Kidney epithelial cell (primary cell): Measurements from ENCODE around the gene CMYA5. TPM values are rescaled to one million over a fixed set of nuclear protein-coding genes. Genes with fewer than 3 reads are reported as not detected.

ENCODE experiments used
- DNase-seq: peaks from one replicate; pipeline ENCODE4 v3.0.0-alpha.2; 2010; ENCODE audit warnings: low read depth
- H3K27me3 ChIP-seq: 2 replicates; pipeline ENCODE4 v1.6.0; 2011; ENCODE audit warnings: low read length; ENCODE audit not compliant: control insufficient read depth, insufficient read depth
- H3K36me3 ChIP-seq: 2 replicates; pipeline ENCODE4 v1.5.1; 2011; ENCODE audit warnings: low read length; ENCODE audit not compliant: control insufficient read depth, insufficient read depth
- H3K4me3 ChIP-seq: 2 replicates; pipeline ENCODE4 v1.5.1; 2011; ENCODE audit warnings: low read depth, mild to moderate bottlenecking, control low read depth, low read length
- total RNA-seq: library from RNA; depleted of rRNA; stranded (reverse); fragments of >200 nt; gene quantifications from 2 replicates; pipeline ENCODE4 v1.2.3, GENCODE V29; 2015
- TF ChIP-seq, protein P1 (sequence below): IDR thresholded peaks from 2 replicates; pipeline ENCODE4 v1.5.1; 2011; ENCODE audit warnings: mild to moderate bottlenecking, moderate library complexity, low read length, control low read depth, inconsistent platforms; ENCODE audit not compliant: insufficient read depth, poor library complexity, severe bottlenecking

CMYA5 gene
- total RNA-seq, 1 donor from 2014 or later: 0.96 TPM

DNA sequence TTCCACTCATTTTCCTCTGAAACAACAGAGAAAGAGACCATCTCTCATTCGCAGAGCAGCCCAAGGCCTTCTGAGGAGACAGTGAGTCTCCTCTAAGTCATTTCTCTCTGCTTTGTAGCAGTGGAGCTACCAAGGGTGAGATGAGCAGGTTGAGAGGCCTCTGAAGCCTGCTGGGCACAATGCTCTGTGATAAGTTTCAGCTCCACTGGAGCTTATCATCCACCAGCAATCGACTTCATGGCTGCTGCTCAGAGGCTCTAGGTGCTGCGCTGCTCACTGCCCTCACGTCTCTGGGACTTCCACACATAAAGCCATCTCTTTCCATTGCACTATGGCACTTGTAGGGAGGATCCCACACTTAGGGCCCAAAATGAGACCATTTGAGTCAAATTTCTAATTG, 96.3 kb downstream of the CMYA5 start:
- no peak for DNase-seq
- H3K27me3 ChIP-seq: no peaks in the 10 kb centered on the region
- no peaks in the 10 kb centered on the region for H3K36me3 ChIP-seq
- TF ChIP-seq, protein P1, sequence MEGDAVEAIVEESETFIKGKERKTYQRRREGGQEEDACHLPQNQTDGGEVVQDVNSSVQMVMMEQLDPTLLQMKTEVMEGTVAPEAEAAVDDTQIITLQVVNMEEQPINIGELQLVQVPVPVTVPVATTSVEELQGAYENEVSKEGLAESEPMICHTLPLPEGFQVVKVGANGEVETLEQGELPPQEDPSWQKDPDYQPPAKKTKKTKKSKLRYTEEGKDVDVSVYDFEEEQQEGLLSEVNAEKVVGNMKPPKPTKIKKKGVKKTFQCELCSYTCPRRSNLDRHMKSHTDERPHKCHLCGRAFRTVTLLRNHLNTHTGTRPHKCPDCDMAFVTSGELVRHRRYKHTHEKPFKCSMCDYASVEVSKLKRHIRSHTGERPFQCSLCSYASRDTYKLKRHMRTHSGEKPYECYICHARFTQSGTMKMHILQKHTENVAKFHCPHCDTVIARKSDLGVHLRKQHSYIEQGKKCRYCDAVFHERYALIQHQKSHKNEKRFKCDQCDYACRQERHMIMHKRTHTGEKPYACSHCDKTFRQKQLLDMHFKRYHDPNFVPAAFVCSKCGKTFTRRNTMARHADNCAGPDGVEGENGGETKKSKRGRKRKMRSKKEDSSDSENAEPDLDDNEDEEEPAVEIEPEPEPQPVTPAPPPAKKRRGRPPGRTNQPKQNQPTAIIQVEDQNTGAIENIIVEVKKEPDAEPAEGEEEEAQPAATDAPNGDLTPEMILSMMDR: no peak
- H3K4me3 ChIP-seq: no peak overlapping the region

DNA sequence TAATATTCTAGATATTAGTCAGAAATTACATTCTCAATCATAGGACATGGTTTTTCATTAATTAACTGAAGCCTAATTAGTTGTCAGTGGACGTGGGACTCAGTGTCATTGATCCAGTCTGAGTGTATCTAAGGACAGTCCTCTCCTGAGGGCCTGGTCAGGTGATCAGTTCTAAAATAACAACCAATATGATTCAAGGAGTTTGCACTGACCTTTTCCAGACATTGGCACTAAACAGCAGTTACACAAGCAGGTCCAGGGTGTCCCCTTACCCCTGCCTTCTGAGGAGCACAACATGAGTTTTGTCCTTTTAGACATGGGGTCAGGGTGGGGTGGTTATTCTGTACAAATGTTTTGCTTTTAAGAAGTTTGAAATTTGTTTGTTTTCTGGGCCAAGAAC, 97.8 kb downstream of the CMYA5 start:
- no peak overlapping the region for H3K4me3 ChIP-seq
- DNase-seq: no peak
- no peaks in the 10 kb centered on the region for H3K27me3 ChIP-seq
- no peaks in the 10 kb centered on the region for H3K36me3 ChIP-seq
- TF ChIP-seq, protein P1: no peak

DNA sequence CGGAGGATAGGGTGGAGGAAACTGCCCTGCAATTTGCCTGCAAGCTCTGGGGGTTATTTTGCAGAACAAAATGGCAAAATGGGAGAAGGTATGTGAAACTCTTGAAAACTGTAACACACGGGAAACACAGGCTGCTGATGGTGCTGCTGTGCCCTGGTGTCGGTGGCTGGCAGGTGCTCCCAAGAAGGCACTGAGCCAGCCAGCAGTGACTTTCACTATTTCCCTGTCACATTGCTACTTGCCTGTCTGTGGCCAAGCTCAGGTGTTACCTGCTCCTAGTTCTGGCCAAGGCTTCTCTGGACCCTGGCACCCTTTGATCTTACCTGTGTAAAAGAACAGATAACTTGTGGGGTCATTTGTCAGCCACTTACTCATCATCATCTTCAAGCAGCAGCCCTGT, 102.2 kb downstream of the CMYA5 start:
- no peaks in the 10 kb centered on the region for H3K27me3 ChIP-seq
- no peak for DNase-seq
- no peaks in the 10 kb centered on the region for H3K36me3 ChIP-seq
- H3K4me3 ChIP-seq: no peak overlapping the region
- TF ChIP-seq, protein P1: no peak

DNA sequence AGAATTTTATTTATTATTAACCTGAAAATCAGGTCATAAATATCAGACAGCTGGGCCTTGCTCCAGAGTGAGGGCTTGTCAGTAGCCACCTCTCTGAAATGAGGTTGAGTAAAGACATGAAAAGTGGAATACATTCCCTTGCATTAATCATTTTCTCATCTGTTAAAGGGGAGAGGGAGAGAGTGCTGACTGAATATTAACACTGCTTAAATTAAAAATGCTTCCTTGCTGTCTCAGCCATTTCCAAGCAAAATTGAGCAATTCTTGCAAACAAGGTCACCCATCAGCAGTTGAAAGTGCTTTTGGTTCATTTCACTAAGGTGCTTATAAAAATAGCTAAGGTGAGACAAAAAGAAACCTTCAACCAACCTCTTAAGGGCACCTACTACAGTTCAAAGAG, 102.8 kb downstream of the CMYA5 start:
- Histone ChIP-seq H3K4me3 (no peak overlapping the region), H3K27me3 (no peaks in the 10 kb centered on the region), H3K36me3 (no peaks in the 10 kb centered on the region)
- no peak for DNase-seq
- TF ChIP-seq, protein P1: no peak

DNA sequence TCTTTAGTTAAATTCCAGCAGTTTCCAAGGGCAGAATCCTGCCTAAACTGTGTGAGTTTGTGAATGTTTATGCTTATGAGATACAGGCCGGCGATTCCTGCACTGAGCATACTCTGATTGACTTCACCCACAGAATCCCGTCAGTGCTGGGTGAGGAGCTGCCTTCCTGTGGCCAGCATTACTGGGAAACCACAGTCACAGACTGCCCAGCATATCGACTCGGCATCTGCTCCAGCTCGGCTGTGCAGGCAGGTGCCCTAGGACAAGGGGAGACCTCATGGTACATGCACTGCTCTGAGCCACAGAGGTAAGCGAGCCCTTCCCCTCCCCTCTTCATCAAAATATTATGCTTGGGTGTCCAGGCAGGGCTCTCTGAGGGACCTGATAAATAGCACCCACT, 103.7 kb downstream of the CMYA5 start:
- TF ChIP-seq, protein P1: no peak
- no peak overlapping the region for H3K4me3 ChIP-seq
- DNase-seq: no peak
- H3K36me3 ChIP-seq: no peaks in the 10 kb centered on the region
- H3K27me3 ChIP-seq: no peaks in the 10 kb centered on the region

DNA sequence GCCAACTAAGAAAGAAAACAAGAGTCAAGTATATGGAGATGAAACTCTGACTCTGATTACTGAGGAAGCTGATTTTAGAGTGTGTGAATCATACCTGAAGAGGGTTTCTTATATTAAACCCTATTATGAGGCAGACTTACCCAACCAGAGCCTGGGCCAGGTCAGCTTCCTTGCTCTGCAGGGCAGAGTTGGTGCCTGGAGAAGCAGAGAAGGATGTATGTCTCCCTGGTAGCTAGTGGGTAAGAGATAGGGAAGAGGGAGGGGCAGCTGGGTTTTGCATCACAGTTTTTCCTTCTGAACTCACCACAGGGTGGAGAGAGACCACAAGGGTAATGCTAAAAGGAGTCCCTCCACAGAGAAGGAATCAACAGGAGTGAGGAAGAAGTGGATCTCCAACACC, 104.1 kb downstream of the CMYA5 start:
- H3K36me3 ChIP-seq: no peaks in the 10 kb centered on the region
- H3K27me3 ChIP-seq: no peaks in the 10 kb centered on the region
- TF ChIP-seq, protein P1: no peak
- no peak overlapping the region for H3K4me3 ChIP-seq
- DNase-seq: no peak
